Brain microvascular endothelial cell (primary cell): Measurements from ENCODE around the gene EFR3B.

Experiments used
- DNase-seq: peaks from one replicate; pipeline ENCODE4 v3.0.0-alpha.2; 2020
- H3K27ac ChIP-seq: fragments of 250-450 bp; sonication (Bioruptor Pico); 2 replicates; pipeline ENCODE4 v1.5.1; 2020; ENCODE audit warnings: mild to moderate bottlenecking, moderate library complexity
- H3K27me3 ChIP-seq: fragments of 250-450 bp; sonication (Bioruptor Pico); replicated peaks from 2 replicates; pipeline ENCODE4 v1.5.1; 2020; ENCODE audit warnings: mild to moderate bottlenecking
- H3K36me3 ChIP-seq: fragments of 250-450 bp; sonication (Bioruptor Pico); replicated peaks from 2 replicates; pipeline ENCODE4 v1.5.1; 2020; ENCODE audit warnings: mild to moderate bottlenecking
- H3K4me3 ChIP-seq: 2 replicates; pipeline ENCODE4 v1.5.1; 2011; ENCODE audit warnings: low read depth, mild to moderate bottlenecking, control low read depth, low read length, moderate library complexity
- in situ Hi-C: cut with HindIII; loops from 2 replicates; pipeline ENCODE4 v1.10.0; 2017; ENCODE audit warnings: low sequenced_read_pairs, low pct_ligation_motif_present
- TF ChIP-seq, protein P1 (sequence below): IDR thresholded peaks from 2 replicates; pipeline ENCODE4 v1.5.1; 2011; ENCODE audit warnings: low read depth, mild to moderate bottlenecking, moderate library complexity, low read length, control low read depth, inconsistent platforms; ENCODE audit errors: missing control alignments

Gene EFR3B

DNA sequence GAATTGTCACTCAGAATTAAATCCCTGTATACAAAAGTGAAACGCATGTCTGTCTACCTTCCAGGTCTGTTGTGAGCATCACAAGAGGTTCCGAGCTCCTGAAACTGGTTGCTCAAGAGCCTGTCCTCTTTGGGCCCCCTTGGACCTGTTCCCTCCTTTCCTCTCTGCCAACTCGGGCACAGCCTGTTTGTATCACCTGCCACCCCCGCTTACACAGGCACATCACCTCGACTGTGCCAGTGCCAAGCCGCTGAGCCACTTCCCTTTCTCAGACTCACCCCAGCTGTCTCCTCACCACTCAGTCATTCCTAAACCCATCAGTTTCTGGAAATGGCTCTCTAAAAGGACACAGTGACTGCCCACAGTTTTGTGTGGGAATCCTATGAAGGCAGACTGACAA lies 3.1 kb downstream of the EFR3B start:
- in situ Hi-C loops: no loop called here

DNA sequence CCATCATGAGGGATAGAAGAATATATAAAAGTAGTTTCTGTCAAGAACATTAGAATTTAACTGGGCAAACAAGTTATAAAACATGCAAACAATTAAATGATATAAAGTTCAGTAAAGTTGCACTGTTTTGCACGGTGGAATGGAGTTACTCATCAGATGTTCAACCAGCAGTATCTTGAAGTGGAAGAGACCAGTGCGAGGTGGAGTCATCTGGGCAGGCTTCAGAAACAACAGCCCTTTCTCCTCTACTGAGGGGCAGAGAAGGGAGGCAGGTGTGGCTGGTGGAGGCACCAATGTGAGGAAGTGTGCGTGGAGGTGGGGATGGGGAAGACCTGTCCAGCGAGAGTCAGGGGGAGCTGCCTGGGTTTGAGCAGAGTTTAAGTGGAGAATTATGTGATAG lies 7.5 kb downstream of the EFR3B start:
- Histone ChIP-seq H3K4me3 (no peak overlapping the region), H3K27me3 (no peaks in the 10 kb centered on the region), H3K27ac (no peak overlapping the region), H3K36me3 (no peaks in the 10 kb centered on the region)
- in situ Hi-C loops: no loop called here
- DNase-seq: no peak
- TF ChIP-seq, protein P1, sequence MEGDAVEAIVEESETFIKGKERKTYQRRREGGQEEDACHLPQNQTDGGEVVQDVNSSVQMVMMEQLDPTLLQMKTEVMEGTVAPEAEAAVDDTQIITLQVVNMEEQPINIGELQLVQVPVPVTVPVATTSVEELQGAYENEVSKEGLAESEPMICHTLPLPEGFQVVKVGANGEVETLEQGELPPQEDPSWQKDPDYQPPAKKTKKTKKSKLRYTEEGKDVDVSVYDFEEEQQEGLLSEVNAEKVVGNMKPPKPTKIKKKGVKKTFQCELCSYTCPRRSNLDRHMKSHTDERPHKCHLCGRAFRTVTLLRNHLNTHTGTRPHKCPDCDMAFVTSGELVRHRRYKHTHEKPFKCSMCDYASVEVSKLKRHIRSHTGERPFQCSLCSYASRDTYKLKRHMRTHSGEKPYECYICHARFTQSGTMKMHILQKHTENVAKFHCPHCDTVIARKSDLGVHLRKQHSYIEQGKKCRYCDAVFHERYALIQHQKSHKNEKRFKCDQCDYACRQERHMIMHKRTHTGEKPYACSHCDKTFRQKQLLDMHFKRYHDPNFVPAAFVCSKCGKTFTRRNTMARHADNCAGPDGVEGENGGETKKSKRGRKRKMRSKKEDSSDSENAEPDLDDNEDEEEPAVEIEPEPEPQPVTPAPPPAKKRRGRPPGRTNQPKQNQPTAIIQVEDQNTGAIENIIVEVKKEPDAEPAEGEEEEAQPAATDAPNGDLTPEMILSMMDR: no peak

More for the DNA sequence above, 3.1 kb downstream of the EFR3B start:
- no peaks in the 10 kb centered on the region for H3K36me3 ChIP-seq
- no peak overlapping the region for H3K27ac ChIP-seq
- H3K27me3 ChIP-seq: no peaks in the 10 kb centered on the region
- TF ChIP-seq, protein P1: no peak
- no peak overlapping the region for H3K4me3 ChIP-seq
- no peak for DNase-seq

DNA sequence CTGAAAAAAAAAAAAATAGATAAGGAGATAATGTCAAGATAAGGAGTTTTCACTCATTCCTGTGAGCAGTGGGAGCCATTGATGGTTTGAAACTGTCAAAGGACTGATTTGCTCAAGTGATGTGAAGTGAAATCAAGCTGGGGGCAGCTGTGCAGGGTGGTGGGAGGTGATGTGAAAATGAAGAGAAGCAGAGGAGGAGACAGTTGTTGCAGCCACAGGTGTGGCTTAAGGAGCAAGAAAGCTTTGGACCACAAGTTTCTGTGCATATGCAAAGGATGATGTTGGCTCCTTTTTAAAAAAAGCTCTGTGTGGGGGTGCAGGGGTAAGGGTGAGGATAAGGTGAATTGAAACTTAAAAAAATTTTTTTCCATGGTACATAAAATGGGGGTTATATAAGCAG lies 8.3 kb downstream of the EFR3B start:
- Histone ChIP-seq H3K36me3 (no peaks in the 10 kb centered on the region), H3K4me3 (no peak overlapping the region), H3K27me3 (no peaks in the 10 kb centered on the region), H3K27ac (no peak overlapping the region)
- in situ Hi-C loops: no loop called here
- TF ChIP-seq, protein P1: no peak
- no peak for DNase-seq

DNA sequence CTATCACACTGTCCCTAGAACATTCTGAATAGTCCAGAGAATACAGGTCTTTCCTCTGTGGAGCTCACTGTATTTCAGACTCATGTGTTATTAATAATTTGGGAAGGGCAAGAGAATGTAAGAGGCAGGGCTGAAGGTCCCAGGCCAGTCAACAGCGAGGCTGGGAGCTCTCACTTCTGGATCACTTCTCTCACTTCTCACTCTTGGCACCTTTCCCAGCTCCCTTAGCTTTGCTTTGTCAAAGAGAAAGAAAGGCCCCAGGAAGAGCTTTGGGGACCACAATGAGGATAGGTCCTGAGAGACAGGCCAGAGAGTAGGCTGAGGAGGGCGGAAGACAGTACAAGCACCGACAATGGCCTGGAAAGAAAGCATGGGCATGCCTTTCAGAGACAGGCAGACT lies 11.2 kb downstream of the EFR3B start:
- H3K27ac ChIP-seq: no peak overlapping the region
- no peaks in the 10 kb centered on the region for H3K27me3 ChIP-seq
- H3K4me3 ChIP-seq: no peak overlapping the region
- no peaks in the 10 kb centered on the region for H3K36me3 ChIP-seq
- TF ChIP-seq, protein P1: no peak
- DNase-seq: no peak
- in situ Hi-C loops: no loop called here

DNA sequence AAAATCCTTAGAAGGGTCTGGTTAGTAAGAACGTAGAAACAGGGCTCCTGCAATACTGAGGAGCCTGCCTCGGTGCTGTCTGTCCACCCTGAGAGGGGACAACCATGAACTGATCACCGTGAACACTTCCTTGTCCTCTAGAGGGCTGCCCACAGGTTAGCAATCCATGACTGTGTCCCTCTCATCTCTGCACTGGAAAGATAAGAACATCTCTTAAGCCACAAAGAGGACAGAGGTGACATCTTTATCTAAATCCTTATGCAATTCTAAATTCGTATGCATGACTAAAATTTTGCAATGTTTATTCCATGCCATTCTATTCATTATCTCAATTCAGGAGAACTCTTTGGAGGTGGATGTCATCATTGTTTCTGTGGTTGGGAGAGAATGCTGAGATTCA lies 12.8 kb downstream of the EFR3B start:
- H3K27me3 ChIP-seq: no peaks in the 10 kb centered on the region
- H3K4me3 ChIP-seq: no peak overlapping the region
- in situ Hi-C loops: no loop called here
- DNase-seq: no peak
- TF ChIP-seq, protein P1: peak; percentile 5
- no peak overlapping the region for H3K27ac ChIP-seq
- H3K36me3 ChIP-seq: no peaks in the 10 kb centered on the region

DNA sequence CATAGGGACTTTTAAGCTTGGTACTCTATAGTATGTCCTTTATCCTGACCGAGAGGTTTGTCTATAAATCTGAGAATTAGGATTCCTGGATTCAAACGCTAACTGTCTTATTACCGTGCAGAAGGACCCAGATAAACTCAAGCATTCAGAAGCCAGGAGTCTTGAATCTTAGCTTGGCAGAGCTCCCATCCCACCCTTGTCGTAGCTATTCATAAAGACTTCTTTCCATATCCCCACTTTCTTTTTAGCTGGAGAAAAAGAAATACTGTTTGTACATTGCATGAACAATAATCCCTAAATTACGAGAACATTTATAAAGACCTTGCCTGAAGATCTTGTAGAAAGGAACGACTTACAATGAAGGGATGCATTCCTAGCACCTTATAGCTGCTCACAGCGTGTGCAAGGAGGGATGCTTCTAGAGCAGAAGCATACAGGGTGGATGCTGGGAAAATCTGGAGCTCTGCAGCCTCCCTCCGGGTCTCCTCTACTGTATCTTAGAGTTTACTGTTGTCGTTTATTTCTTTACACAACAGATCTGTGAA lies 13.6 kb downstream of the EFR3B start:
- no peak for DNase-seq
- Histone ChIP-seq H3K27me3 (no peaks in the 10 kb centered on the region), H3K36me3 (no peaks in the 10 kb centered on the region), H3K4me3 (no peak overlapping the region), H3K27ac (no peak overlapping the region)
- in situ Hi-C loops: no loop called here
- TF ChIP-seq, protein P1: no peak
